Karpas-422 (cell line): ENCODE data around the gene KHDC1. TPM values are rescaled to one million over a fixed set of nuclear protein-coding genes. Genes with fewer than 3 reads are reported as not detected.
"Not testable (repeated sequence)": the region's sequence is repeated elsewhere in the genome, so short reads cannot be mapped to it uniquely, and the experiment has no call there.

Experiments used
- DNase-seq: peaks from one replicate; pipeline ENCODE4 v3.0.0-alpha.2; 2015
- H2AFZ ChIP-seq: fragments of 200-600 bp; sonication (generic); 2 replicates; pipeline ENCODE4 v1.6.1; 2014; ENCODE audit warnings: antibody characterized with exemption, low read length, mixed read lengths
- H3K27ac ChIP-seq: fragments of 200-600 bp; sonication (generic); 2 replicates; pipeline ENCODE4 v1.5.1; 2014; ENCODE audit warnings: mild to moderate bottlenecking, low read length, moderate library complexity
- H3K27me3 ChIP-seq: fragments of 200-600 bp; sonication (generic); 2 replicates; pipeline ENCODE4 v1.6.1; 2014; ENCODE audit warnings: low read length, mixed read lengths
- H3K36me3 ChIP-seq: fragments of 200-600 bp; sonication (generic); 2 replicates; pipeline ENCODE4 v1.6.1; 2014; ENCODE audit warnings: low read length, mixed read lengths; ENCODE audit not compliant: insufficient read depth
- H3K4me1 ChIP-seq: fragments of 200-600 bp; sonication (generic); 2 replicates; pipeline ENCODE4 v1.6.1; 2014; ENCODE audit warnings: mild to moderate bottlenecking, low read length, mixed read lengths
- H3K4me2 ChIP-seq: fragments of 200-600 bp; sonication (generic); 2 replicates; pipeline ENCODE4 v1.6.1; 2014; ENCODE audit warnings: low read length, low read depth, mild to moderate bottlenecking; ENCODE audit not compliant: poor library complexity, severe bottlenecking
- H3K4me3 ChIP-seq: fragments of 200-600 bp; sonication (generic); 2 replicates; pipeline ENCODE4 v1.5.1; 2014; ENCODE audit warnings: mild to moderate bottlenecking, antibody characterized with exemption, low read length, mixed read lengths
- H3K79me2 ChIP-seq: fragments of 200-600 bp; sonication (generic); 2 replicates; pipeline ENCODE4 v1.6.1; 2014; ENCODE audit warnings: mild to moderate bottlenecking, low read length, mixed read lengths
- H3K9ac ChIP-seq: fragments of 200-600 bp; sonication (generic); 2 replicates; pipeline ENCODE4 v1.6.0; 2014; ENCODE audit warnings: low read length
- H3K9me2 ChIP-seq: fragments of 200-600 bp; sonication (generic), shearing (Covaris generic); replicated peaks from 2 replicates; pipeline ENCODE4 v1.6.0; 2014; ENCODE audit warnings: mild to moderate bottlenecking, low read length, moderate library complexity; ENCODE audit not compliant: insufficient read depth
- H3K9me3 ChIP-seq: fragments of 300-700, 200-600 bp; sonication (generic); 2 replicates; pipeline ENCODE4 v1.6.1; 2014; ENCODE audit warnings: low read length, mixed read lengths
- H4K20me1 ChIP-seq: fragments of 200-600 bp; sonication (generic); 2 replicates; pipeline ENCODE4 v1.6.1; 2014; ENCODE audit warnings: mild to moderate bottlenecking, antibody characterized with exemption, low read length, low read depth; ENCODE audit not compliant: insufficient read depth
- total RNA-seq: library from RNA; depleted of rRNA; stranded (reverse); fragments of >200 nt; shearing (Covaris generic); gene quantifications from 2 replicates; pipeline ENCODE4 v1.2.3, GENCODE V29; 2014; ENCODE audit warnings: low replicate concordance; rRNA removed

The KHDC1 gene, protein sequence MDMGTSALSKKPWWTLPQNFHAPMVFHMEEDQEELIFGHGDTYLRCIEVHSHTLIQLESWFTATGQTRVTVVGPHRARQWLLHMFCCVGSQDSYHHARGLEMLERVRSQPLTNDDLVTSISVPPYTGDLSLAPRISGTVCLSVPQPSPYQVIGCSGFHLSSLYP
- 8.2 and 12.2 TPM in 2 replicates for total RNA-seq

DNA sequence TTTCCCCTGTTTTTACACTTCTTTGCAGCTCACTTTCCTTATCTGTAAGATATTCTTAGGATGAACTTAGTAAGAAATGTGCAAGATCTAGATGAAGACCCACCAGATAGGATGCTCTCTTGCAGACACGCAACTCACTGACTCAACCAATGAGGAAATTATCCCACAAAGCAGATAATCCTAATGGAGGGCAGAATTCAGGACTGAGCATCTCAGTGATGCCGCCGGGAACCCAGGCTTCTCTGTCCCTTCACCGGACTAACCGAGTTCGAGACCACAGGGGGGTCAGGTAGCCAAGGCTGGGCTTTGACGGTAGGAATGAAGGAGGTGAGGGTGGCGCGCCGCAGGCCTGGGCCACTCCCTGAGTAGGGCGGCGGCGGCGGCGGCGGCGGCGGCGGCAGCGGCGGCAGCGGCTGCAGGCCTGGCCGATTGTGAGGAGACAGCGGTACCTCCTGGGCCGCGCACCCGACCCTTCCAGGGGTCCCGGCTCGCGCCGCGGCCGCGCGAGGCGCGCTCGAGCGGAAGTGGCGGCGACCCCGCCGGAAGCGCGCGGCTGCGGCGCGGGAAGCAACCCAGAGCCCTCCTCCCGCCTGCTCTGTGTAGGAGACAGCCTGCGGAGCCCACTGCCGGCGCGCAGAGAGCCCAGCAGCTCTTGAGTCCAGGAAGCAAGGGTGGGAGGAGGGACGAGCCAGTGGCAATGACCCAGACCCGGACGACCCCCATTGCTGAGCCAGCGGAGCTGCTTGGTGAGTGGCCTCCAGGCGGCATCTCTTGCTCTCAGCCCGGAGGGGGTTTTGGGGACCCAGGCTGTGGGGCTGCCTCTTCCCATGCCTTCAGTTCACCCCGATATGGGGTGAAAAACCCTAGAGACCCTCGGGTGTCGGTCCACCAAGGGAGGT is at the start of gene KHDC1:
KHDC1 (minus strand) TSS at position 526 of the 899 bp plus-strand sequence. CDS start 20,679 bp downstream, outside the sequence.
- Histone ChIP-seq H2AFZ (peak within 1 kb of the TSS; percentile 76), H3K79me2 (peaks cover 54% of the 10 kb centered on the region), H3K27ac (peak within 1 kb of the TSS; percentile 60), H4K20me1 (no peaks in the 10 kb centered on the region), H3K4me1 (peaks cover 39% of the 10 kb centered on the region), H3K4me2 (peak within 1 kb of the TSS; percentile 84), H3K36me3 (0 out of 2 replicates have a peak, but pooled peaks cover 4% of the 10 kb centered on the region), H3K9me2 (no peaks in the 10 kb centered on the region), H3K4me3 (peak within 1 kb of the TSS; percentile 81), H3K27me3 (no peaks in the 10 kb centered on the region), H3K9me3 (no peaks in the 10 kb centered on the region), H3K9ac (peak within 1 kb of the TSS; percentile 92)
- DNase-seq, result peak; percentile 91

DNA sequence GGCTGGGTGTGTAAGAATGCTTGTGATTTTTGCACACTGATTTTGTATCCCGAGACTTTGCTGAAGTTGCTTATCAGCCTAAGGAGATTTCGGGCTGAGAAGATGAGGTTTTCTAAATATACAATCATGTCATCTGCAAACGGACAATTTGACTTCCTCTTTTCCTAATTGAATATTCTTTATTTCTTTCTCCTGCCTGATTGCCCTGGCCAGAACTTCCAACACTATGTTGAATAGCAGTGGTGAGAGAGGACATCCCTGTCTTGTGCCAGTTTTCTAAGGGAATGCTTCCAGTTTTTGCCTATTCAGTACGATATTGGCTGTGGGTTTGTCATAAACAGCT is 47.5 kb upstream of the KHDC1 start:
- H3K9ac ChIP-seq, result peak overlapping the region; percentile 93
- H3K27ac ChIP-seq, result peak overlapping the region; percentile 53
- peak; percentile 19 for DNase-seq
- peaks cover 30% of the 10 kb centered on the region for H3K4me1 ChIP-seq
- peaks cover 42% of the 10 kb centered on the region for H3K79me2 ChIP-seq
- not testable (repeated sequence) for H3K9me3 ChIP-seq, H3K36me3 ChIP-seq, H3K9me2 ChIP-seq, H4K20me1 ChIP-seq, H3K27me3 ChIP-seq
- H3K4me3 ChIP-seq, result peak overlapping the region; percentile 77
- H2AFZ ChIP-seq, result peak overlapping the region; percentile 83
- H3K4me2 ChIP-seq, result peak overlapping the region; percentile 86

DNA sequence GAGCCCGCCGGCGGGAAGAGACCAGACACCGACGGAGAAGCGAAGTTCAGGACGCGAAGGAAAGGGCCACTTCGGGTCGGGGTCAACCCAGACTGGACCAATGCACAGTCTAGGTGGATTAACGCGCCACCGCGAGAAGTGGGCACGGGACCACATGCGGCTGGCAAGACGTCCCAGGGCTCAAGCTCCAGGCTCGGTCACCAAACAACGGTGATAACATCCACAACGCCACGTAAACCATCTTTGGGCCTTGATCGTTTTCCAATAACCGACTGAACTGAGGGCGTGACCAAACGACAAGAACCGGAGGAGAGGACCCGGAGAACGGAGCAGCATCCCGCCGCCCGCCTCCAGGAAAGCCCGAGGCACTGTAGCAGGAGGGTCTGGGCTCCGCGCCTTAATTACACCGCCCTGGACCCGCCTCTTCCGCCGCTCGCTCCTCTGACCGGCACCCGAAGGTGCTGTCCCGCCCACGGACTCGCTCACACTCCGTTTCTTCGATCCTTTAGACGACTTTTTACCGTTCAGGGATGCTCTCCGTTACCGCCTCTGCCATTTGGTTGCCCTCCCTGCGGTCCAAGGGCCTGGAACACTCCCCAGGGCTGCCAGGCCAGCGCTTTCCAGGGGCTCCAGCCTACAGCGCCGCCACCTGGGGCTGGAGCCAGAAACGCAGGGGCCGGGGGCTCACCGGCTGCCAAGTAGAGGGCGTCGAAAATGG is 46.9 kb upstream of the KHDC1 start:
- H2AFZ ChIP-seq, result peak overlapping the region; percentile 83
- peak overlapping the region; percentile 86 for H3K4me2 ChIP-seq
- peaks cover 46% of the 10 kb centered on the region for H3K79me2 ChIP-seq
- peaks cover 30% of the 10 kb centered on the region for H3K4me1 ChIP-seq
- H3K36me3 ChIP-seq, result 0 out of 2 replicates have a peak, but pooled peaks cover 3% of the 10 kb centered on the region
- H3K27me3 ChIP-seq, result no peaks in the 10 kb centered on the region
- no peaks in the 10 kb centered on the region for H3K9me3 ChIP-seq
- H3K9ac ChIP-seq, result peak overlapping the region; percentile 93
- H4K20me1 ChIP-seq, result no peaks in the 10 kb centered on the region
- no peaks in the 10 kb centered on the region for H3K9me2 ChIP-seq
- H3K27ac ChIP-seq, result peak overlapping the region; percentile 53
- DNase-seq, result peak; percentile 89
- H3K4me3 ChIP-seq, result peak overlapping the region; percentile 77

DNA sequence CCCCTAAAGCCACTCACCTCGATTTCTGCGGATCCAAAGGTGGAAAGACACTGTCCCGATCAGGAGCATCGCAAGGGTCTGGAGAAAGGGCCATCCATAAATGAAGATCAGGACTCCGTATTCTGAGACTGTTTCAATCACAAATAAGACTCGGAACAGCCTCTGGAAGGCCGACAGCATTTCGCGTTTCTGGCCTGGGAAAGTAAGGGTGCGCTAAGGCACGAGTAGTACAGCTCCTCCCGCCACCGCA is 46.5 kb upstream of the KHDC1 start:
- no peaks in the 10 kb centered on the region for H4K20me1 ChIP-seq
- H3K9me3 ChIP-seq, result no peaks in the 10 kb centered on the region
- H3K4me3 ChIP-seq, result peak overlapping the region; percentile 77
- H3K9ac ChIP-seq, result peak overlapping the region; percentile 93
- H3K9me2 ChIP-seq, result no peaks in the 10 kb centered on the region
- H3K36me3 ChIP-seq, result 0 out of 2 replicates have a peak, but pooled peaks cover 3% of the 10 kb centered on the region
- H3K4me2 ChIP-seq, result peak overlapping the region; percentile 86
- peaks cover 51% of the 10 kb centered on the region for H3K79me2 ChIP-seq
- DNase-seq, result no peak
- H3K4me1 ChIP-seq, result peaks cover 34% of the 10 kb centered on the region
- peak overlapping the region; percentile 83 for H2AFZ ChIP-seq
- H3K27ac ChIP-seq, result peak overlapping the region; percentile 53
- H3K27me3 ChIP-seq, result no peaks in the 10 kb centered on the region

DNA sequence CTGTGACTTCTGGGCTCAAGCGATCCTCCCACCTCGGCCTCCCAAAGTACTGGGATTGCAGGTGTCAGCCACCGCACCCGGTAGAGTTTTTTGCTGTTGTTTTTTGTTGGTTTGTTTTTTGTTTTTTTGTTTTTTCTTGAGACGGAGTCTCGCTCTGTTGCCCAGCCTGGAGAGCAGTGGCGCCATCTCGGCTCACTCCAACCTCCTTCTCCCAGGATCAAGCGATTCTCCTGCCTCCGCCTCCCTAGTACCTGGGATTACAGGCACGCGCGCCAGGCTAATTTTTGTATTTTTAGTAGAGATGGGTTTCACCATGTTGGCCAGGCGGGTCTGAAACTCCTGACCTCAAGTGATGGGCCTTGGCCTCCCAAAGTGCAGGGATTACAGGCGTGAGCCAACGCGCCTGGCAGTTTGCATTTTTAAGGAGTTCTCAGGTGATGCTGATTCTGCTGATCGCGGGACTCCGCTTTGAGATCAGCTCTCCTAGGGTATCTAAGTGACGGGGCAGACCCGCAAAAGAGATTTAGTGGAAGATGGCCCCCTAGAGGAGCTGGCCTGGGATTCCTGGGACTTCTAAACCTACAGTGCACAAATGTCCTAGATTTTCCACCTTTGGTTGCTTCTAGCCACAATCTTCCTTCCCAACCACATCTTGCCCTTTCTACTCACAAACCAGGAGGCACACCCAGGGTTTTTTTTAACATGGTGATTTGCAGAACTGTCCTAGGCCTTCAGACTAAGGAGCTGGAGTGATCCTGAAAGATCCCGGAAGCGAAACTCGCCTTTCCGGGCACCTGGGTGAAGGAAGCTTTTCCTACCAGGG is 45.9 kb upstream of the KHDC1 start:
- Histone ChIP-seq H3K36me3 (0 out of 2 replicates have a peak, but pooled peaks cover 3% of the 10 kb centered on the region), H3K4me3 (peak overlapping the region; percentile 77), H3K27me3 (no peaks in the 10 kb centered on the region), H4K20me1 (no peaks in the 10 kb centered on the region), H2AFZ (peak overlapping the region; percentile 83), H3K4me1 (peaks cover 37% of the 10 kb centered on the region), H3K9me3 (no peaks in the 10 kb centered on the region), H3K9me2 (no peaks in the 10 kb centered on the region), H3K27ac (peak overlapping the region; percentile 53), H3K4me2 (peak overlapping the region; percentile 86), H3K79me2 (peaks cover 56% of the 10 kb centered on the region), H3K9ac (peak overlapping the region; percentile 93)
- peak; percentile 69 for DNase-seq

DNA sequence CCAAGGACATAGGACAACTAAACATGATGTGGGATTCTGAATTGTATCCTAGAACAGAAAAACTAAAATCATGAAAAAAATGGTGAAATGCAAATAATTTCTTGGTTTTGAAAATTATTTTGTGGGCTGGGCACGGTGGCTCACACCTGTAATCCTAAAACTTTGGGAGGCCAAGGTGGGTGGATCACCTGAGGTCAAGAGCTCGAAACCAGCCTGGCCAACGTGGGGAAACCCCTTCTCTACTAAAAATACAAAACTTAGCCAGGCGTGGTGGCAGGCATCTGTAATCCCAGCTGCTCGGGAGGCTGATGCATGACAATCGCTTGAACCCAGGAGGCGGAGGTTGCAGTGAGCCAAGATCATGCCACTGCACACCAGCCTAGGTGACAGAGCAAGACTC is 40.8 kb upstream of the KHDC1 start:
- H3K27ac ChIP-seq, DNase-seq: not testable (repeated sequence)

DNA sequence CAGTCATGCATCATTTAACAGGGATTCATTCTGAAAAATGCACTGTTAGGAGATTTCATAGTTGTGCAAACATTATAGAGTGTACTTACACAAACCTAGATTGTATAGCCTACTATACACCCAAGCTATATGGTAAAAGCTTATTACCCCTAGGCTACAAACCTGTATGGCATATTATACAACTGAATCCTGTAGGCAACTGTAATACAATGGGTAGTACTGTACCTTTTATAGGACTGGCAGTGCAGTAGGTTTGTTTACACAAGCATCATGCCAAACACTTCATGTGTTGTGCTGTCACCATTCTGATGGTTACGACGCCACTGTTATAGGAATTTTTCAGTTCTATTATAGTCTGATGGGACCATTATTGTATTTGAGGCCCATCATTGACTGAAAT is 39.3 kb upstream of the KHDC1 start:
- Histone ChIP-seq H3K9ac (no peak overlapping the region), H2AFZ (no peak overlapping the region), H3K4me1 (peaks cover 24% of the 10 kb centered on the region), H3K79me2 (peaks cover 95% of the 10 kb centered on the region), H3K4me2 (no peak overlapping the region), H3K9me2 (no peaks in the 10 kb centered on the region), H4K20me1 (no peaks in the 10 kb centered on the region), H3K27ac (no peak overlapping the region), H3K27me3 (no peaks in the 10 kb centered on the region), H3K36me3 (peaks cover 48% of the 10 kb centered on the region), H3K9me3 (no peaks in the 10 kb centered on the region), H3K4me3 (no peak overlapping the region)
- DNase-seq, result no peak

More for the DNA sequence above, 40.8 kb upstream of the KHDC1 start:
- peaks cover 40% of the 10 kb centered on the region for H3K36me3 ChIP-seq
- H3K4me2 ChIP-seq, H3K9me3 ChIP-seq, H3K9me2 ChIP-seq, H3K4me3 ChIP-seq, H2AFZ ChIP-seq, H3K27me3 ChIP-seq, H3K9ac ChIP-seq, H4K20me1 ChIP-seq: not testable (repeated sequence)
- peaks cover 95% of the 10 kb centered on the region for H3K79me2 ChIP-seq
- peaks cover 35% of the 10 kb centered on the region for H3K4me1 ChIP-seq
